GM23338 (cell line): ENCODE data around the gene RAB3GAP1. TPM values are rescaled to one million over a fixed set of nuclear protein-coding genes. Genes with fewer than 3 reads are reported as not detected.

ENCODE experiments used
- ATAC-seq: fragments of 200-7000 bp; cut with Tn5 transposase; 3 replicates; pipeline ENCODE4 v1.9.1; 2020
- DNase-seq: peaks from one replicate; pipeline ENCODE4 v3.0.0-alpha.2; 2015; ENCODE audit warnings: low spot score
- H2AFZ ChIP-seq: fragments of 200-600 bp; sonication (generic); 2 replicates; pipeline ENCODE4 v1.8.0; 2016; ENCODE audit warnings: antibody characterized with exemption, mild to moderate bottlenecking, moderate library complexity
- H3F3A ChIP-seq: fragments of 200-600 bp; sonication (generic); replicated peaks from 2 replicates; pipeline ENCODE4 v1.8.0; 2017; ENCODE audit warnings: antibody characterized with exemption, mixed run types, low read depth
- H3K27ac ChIP-seq: fragments of 200-600 bp; sonication (generic); 2 replicates; pipeline ENCODE4 v1.6.1; 2016; ENCODE audit warnings: low read depth
- H3K27me3 ChIP-seq: fragments of 200-600 bp; sonication (generic); 2 replicates; pipeline ENCODE4 v1.8.0; 2016; ENCODE audit warnings: mild to moderate bottlenecking, mixed run types, moderate library complexity; ENCODE audit not compliant: insufficient read depth
- H3K36me3 ChIP-seq: fragments of 200-600 bp; sonication (generic); 2 replicates; pipeline ENCODE4 v1.8.0; 2016; ENCODE audit warnings: mild to moderate bottlenecking; ENCODE audit not compliant: insufficient read depth
- H3K4me1 ChIP-seq: fragments of 200-600 bp; sonication (generic); 2 replicates; pipeline ENCODE4 v1.8.0; 2016; ENCODE audit warnings: mild to moderate bottlenecking, moderate library complexity; ENCODE audit not compliant: insufficient read depth
- H3K4me2 ChIP-seq: fragments of 200-600 bp; sonication (generic); 2 replicates; pipeline ENCODE4 v1.7.1; 2017; ENCODE audit warnings: mixed run types
- H3K4me3 ChIP-seq: fragments of 200-600 bp; sonication (generic); 2 replicates; pipeline ENCODE4 v1.6.1; 2016; ENCODE audit warnings: mixed run types
- H3K79me2 ChIP-seq: fragments of 200-600 bp; sonication (generic); replicated peaks from 2 replicates; pipeline ENCODE4 v1.8.0; 2017; ENCODE audit warnings: mild to moderate bottlenecking; ENCODE audit not compliant: insufficient read depth
- H3K9me2 ChIP-seq: fragments of 200-600 bp; sonication (generic); 2 replicates; pipeline ENCODE4 v1.8.0; 2017; ENCODE audit not compliant: insufficient read depth
- H4K20me1 ChIP-seq: fragments of 200-600 bp; sonication (generic); replicated peaks from 2 replicates; pipeline ENCODE4 v1.8.0; 2017; ENCODE audit warnings: mild to moderate bottlenecking; ENCODE audit not compliant: insufficient read depth
- H3K27ac Mint-ChIP-seq: 2 replicates; pipeline ENCODE4 v1.8.0; 2020; ENCODE audit warnings: inconsistent platforms, mild to moderate bottlenecking, moderate library complexity, mixed read lengths
- H3K27me3 Mint-ChIP-seq: 3 replicates; pipeline ENCODE4 v1.8.0; 2022; ENCODE audit warnings: low read depth, mild to moderate bottlenecking, moderate library complexity, mixed read lengths, inconsistent platforms; ENCODE audit not compliant: insufficient read depth, poor library complexity
- H3K36me3 Mint-ChIP-seq: 3 replicates; pipeline ENCODE4 v1.8.0; 2021; ENCODE audit warnings: low read depth, mild to moderate bottlenecking, inconsistent platforms, moderate library complexity, mixed read lengths
- H3K4me1 Mint-ChIP-seq: 3 replicates; pipeline ENCODE4 v1.8.0; 2020; ENCODE audit warnings: mild to moderate bottlenecking, inconsistent platforms, mixed read lengths
- H3K4me3 Mint-ChIP-seq: 3 replicates; pipeline ENCODE4 v1.8.0; 2021; ENCODE audit warnings: moderate library complexity, mild to moderate bottlenecking, inconsistent platforms, mixed read lengths
- H3K9me3 Mint-ChIP-seq: 3 replicates; pipeline ENCODE4 v1.8.0; 2020; ENCODE audit warnings: moderate library complexity, mild to moderate bottlenecking, inconsistent platforms, mixed read lengths
- CTCF ChIP-seq, 2 experiments: fragments of 200-600 bp in 1 of 2; sonication (generic) in 1 of 2; conservative IDR thresholded peaks; 2 replicates each; pipeline versions ENCODE4 v1.5.1 to v1.6.1; 2016 to 2017; ENCODE audit warnings: antibody characterized with exemption in 2 of 2, low read depth in 2 of 2, mild to moderate bottlenecking in 2 of 2, moderate library complexity in 1 of 2
- EZH2phosphoT487 ChIP-seq: fragments of 200-600 bp; sonication (generic); IDR thresholded peaks from one replicate; pipeline ENCODE4 v1.8.1; 2018; ENCODE audit warnings: antibody characterized with exemption; ENCODE audit not compliant: unreplicated experiment
- NANOG ChIP-seq: IDR thresholded peaks from 2 replicates; pipeline ENCODE4 v1.6.1; 2016; ENCODE audit warnings: antibody characterized with exemption, borderline replicate concordance
- POLR2AphosphoS5 ChIP-seq: IDR thresholded peaks from 2 replicates; pipeline ENCODE4 v1.6.1; 2016; ENCODE audit warnings: antibody characterized with exemption, low read depth
- REST ChIP-seq: IDR thresholded peaks from one replicate; pipeline ENCODE4 v1.6.1; 2018; ENCODE audit warnings: antibody characterized with exemption; ENCODE audit not compliant: unreplicated experiment
- STAT1 ChIP-seq: IDR thresholded peaks from one replicate; pipeline ENCODE4 v1.6.1; 2016; ENCODE audit warnings: antibody characterized with exemption; ENCODE audit not compliant: unreplicated experiment
- polyA plus RNA-seq: library from polyadenylated mRNA; unstranded; fragments of >200 nt; fragmentation: Nextera tagmentation; extraction: Ambion mirVana; gene quantifications from 2 replicates; pipeline ENCODE4 v1.2.1, GENCODE V29; 2016
- total RNA-seq: library from RNA; depleted of rRNA; stranded (reverse); fragments of >200 nt; shearing (Covaris generic); gene quantifications from 2 replicates; pipeline ENCODE4 v1.2.3, GENCODE V29; 2014

The RAB3GAP1 gene
- total and polyA plus RNA-seq, 2 experiments from 2014 or later, result 22.5 to 40.4 TPM

GRCh38 chr2:135154962-135155361 is 102.9 kb downstream of the RAB3GAP1 start:
- Histone ChIP-seq H3F3A (no peaks in the 10 kb centered on the region), H3K4me2 (no peak overlapping the region), H3K4me3 (no peak overlapping the region), H3K36me3 (peaks cover 15% of the 10 kb centered on the region), H3K4me1 (no peaks in the 10 kb centered on the region), H4K20me1 (no peaks in the 10 kb centered on the region), H3K27me3 (no peaks in the 10 kb centered on the region), H3K9me2 (no peaks in the 10 kb centered on the region), H3K79me2 (no peaks in the 10 kb centered on the region), H3K27ac (no peak overlapping the region), H2AFZ (no peak overlapping the region)
- ATAC-seq (no peak), DNase-seq (no peak)
- Mint-ChIP-seq H3K27me3 (peaks cover 1% of the 10 kb centered on the region), H3K4me1 (no peaks in the 10 kb centered on the region; the same call in 2 of the 3 replicates), H3K4me3 (no peak overlapping the region), H3K27ac (no peak overlapping the region), H3K9me3 (no peaks in the 10 kb centered on the region), H3K36me3 (peaks cover 35% of the 10 kb centered on the region)
- TF ChIP-seq REST (no peak), NANOG (no peak), EZH2phosphoT487 (no peak), POLR2AphosphoS5 (no peak), CTCF (conservative IDR thresholded peaks at IDR 0.05; ENCODE audit: low read depth in 2 of 2) (no peak)

- no peak overlapping the region for H3K4me3 Mint-ChIP-seq
- H3F3A ChIP-seq, result no peaks in the 10 kb centered on the region
- no peak for ATAC-seq
- no peaks in the 10 kb centered on the region for H3K9me3 Mint-ChIP-seq
- no peaks in the 10 kb centered on the region for H3K9me2 ChIP-seq
- H3K4me2 ChIP-seq, result no peak overlapping the region
- DNase-seq, result no peak
- no peaks in the 10 kb centered on the region for H4K20me1 ChIP-seq
- no peaks in the 10 kb centered on the region for H3K27me3 ChIP-seq
- peaks cover 9% of the 10 kb centered on the region for H3K36me3 ChIP-seq
- H3K4me1 ChIP-seq, result no peaks in the 10 kb centered on the region
- H2AFZ ChIP-seq, result no peak overlapping the region
- peaks cover 26% of the 10 kb centered on the region; the same call in 2 of the 3 replicates for H3K36me3 Mint-ChIP-seq
- peaks cover 1% of the 10 kb centered on the region for H3K27me3 Mint-ChIP-seq
- H3K79me2 ChIP-seq, result no peaks in the 10 kb centered on the region
- TF ChIP-seq STAT1 (no peak), CTCF (conservative IDR thresholded peaks at IDR 0.05; ENCODE audit: low read depth in 2 of 2) (no peak), POLR2AphosphoS5 (no peak)
- H3K4me3 ChIP-seq, result no peak overlapping the region
- no peaks in the 10 kb centered on the region; the same call in 2 of the 3 replicates for H3K4me1 Mint-ChIP-seq
- H3K27ac Mint-ChIP-seq, result no peak overlapping the region
- no peak overlapping the region for H3K27ac ChIP-seq
These were observed 105.8 kb downstream of the RAB3GAP1 start for GRCh38 chr2:135157856-135158255.
